Measurements from ENCODE around the gene PLCH1.

DNA sequence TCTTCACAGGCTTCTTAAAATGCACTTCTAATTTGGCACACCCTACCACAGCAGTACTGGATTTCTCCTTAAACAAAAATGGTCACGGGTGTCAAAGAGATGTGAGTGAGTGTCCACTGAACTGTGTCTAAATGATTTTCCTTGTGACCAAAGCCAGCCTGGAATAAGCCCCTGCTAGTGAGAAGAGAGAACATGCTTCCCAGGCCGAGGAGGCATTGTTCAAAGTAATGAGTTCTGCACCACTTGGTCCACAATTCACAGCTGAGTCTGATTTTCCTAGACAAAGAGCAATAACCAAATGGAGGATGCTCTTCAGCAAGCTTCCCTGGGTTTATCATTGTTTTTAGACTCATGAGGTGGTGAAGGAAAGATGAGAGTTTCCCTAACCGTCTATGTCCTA, 3.8 kb downstream of the PLCH1 start:
- TF ChIP-seq, protein P1, sequence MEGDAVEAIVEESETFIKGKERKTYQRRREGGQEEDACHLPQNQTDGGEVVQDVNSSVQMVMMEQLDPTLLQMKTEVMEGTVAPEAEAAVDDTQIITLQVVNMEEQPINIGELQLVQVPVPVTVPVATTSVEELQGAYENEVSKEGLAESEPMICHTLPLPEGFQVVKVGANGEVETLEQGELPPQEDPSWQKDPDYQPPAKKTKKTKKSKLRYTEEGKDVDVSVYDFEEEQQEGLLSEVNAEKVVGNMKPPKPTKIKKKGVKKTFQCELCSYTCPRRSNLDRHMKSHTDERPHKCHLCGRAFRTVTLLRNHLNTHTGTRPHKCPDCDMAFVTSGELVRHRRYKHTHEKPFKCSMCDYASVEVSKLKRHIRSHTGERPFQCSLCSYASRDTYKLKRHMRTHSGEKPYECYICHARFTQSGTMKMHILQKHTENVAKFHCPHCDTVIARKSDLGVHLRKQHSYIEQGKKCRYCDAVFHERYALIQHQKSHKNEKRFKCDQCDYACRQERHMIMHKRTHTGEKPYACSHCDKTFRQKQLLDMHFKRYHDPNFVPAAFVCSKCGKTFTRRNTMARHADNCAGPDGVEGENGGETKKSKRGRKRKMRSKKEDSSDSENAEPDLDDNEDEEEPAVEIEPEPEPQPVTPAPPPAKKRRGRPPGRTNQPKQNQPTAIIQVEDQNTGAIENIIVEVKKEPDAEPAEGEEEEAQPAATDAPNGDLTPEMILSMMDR (conservative IDR thresholded peaks at IDR 0.05) = no peak
- no peak for TF ChIP-seq ZFX (IDR thresholded peaks at IDR 0.05)

Data from C4-2B (cell line).